DND-41 (cell line): ENCODE data around the gene OR5T1.

ENCODE experiments used
- ATAC-seq: fragments of 200-7000 bp; cut with Tn5 transposase; 3 replicates; pipeline ENCODE4 v1.9.1; 2021; ENCODE audit warnings: low read depth; ENCODE audit not compliant: insufficient read depth
- DNase-seq: peaks from one replicate; pipeline ENCODE4 v3.0.0-alpha.2; 2020
- H2AFZ ChIP-seq: 2 replicates; pipeline ENCODE4 v1.6.0; 2012; ENCODE audit warnings: low read depth, low read length
- H3K27ac ChIP-seq: 2 replicates; pipeline ENCODE4 v1.5.1; 2012; ENCODE audit warnings: low read length, inconsistent platforms
- H3K27me3 ChIP-seq: fragments of 200-600 bp; sonication (generic); 2 replicates; pipeline ENCODE4 v1.6.0; 2012; ENCODE audit warnings: low read length, mild to moderate bottlenecking, inconsistent platforms; ENCODE audit not compliant: insufficient read depth, poor library complexity
- H3K36me3 ChIP-seq: 2 replicates; pipeline ENCODE4 v1.5.1; 2012; ENCODE audit warnings: low read length, inconsistent platforms; ENCODE audit not compliant: insufficient read depth
- H3K4me1 ChIP-seq: 2 replicates; pipeline ENCODE4 v1.5.1; 2012; ENCODE audit warnings: mild to moderate bottlenecking, low read length; ENCODE audit not compliant: insufficient read depth
- H3K4me2 ChIP-seq: 2 replicates; pipeline ENCODE4 v1.6.0; 2012; ENCODE audit warnings: mild to moderate bottlenecking, moderate library complexity, low read length, inconsistent platforms; ENCODE audit not compliant: insufficient read depth
- H3K4me3 ChIP-seq, 2 experiments: fragments of 200-600 bp in 1 of 2; shearing (Covaris generic) in 1 of 2; 2 replicates each; pipeline ENCODE4 v1.5.1; 2012 to 2016; ENCODE audit warnings: inconsistent platforms in 2 of 2, low read length in 2 of 2, mild to moderate bottlenecking in 2 of 2, low read depth in 1 of 2, moderate library complexity in 1 of 2
- H3K79me2 ChIP-seq: 2 replicates; pipeline ENCODE4 v1.6.0; 2012; ENCODE audit warnings: low read length, inconsistent platforms; ENCODE audit not compliant: insufficient read depth
- H3K9ac ChIP-seq: 2 replicates; pipeline ENCODE4 v1.6.0; 2012; ENCODE audit warnings: low read depth, mild to moderate bottlenecking, inconsistent platforms, low read length, moderate library complexity
- H3K9me3 ChIP-seq: 2 replicates; pipeline ENCODE4 v1.5.1; 2012; ENCODE audit warnings: low read length, moderate library complexity, mild to moderate bottlenecking, inconsistent platforms; ENCODE audit not compliant: insufficient read depth, severe bottlenecking
- H4K20me1 ChIP-seq: 2 replicates; pipeline ENCODE4 v1.6.0; 2012; ENCODE audit warnings: low read length; ENCODE audit not compliant: insufficient read depth
- CTCF ChIP-seq: IDR thresholded peaks from 2 replicates; pipeline ENCODE4 v1.5.1; 2012; ENCODE audit warnings: borderline replicate concordance, low read length, moderate library complexity, mild to moderate bottlenecking; ENCODE audit not compliant: poor library complexity, severe bottlenecking; ENCODE audit errors: extremely low read depth
- EZH2 ChIP-seq: IDR thresholded peaks from 3 replicates; pipeline ENCODE4 v1.6.1; 2012; ENCODE audit warnings: borderline replicate concordance, low read depth, mild to moderate bottlenecking, moderate library complexity, low read length, inconsistent platforms; ENCODE audit not compliant: severe bottlenecking

The OR5T1 gene

GRCh38 chr11:56273854-56274253, at the start of gene OR5T1:
Gene OR5T1, plus strand, starts transcription at chr11:56274154. Its CDS starts 1,485 bp downstream, at chr11:56275639.
- Histone ChIP-seq H2AFZ (no peak within 1 kb of the TSS), H3K36me3 (no peaks in the 10 kb centered on the region), H3K79me2 (no peaks in the 10 kb centered on the region), H3K27me3 (no peaks in the 10 kb centered on the region), H3K9me3 (no peaks in the 10 kb centered on the region), H3K4me1 (no peaks in the 10 kb centered on the region), H3K9ac (no peak within 1 kb of the TSS), H3K4me2 (no peak within 1 kb of the TSS), H3K27ac (no peak within 1 kb of the TSS), H4K20me1 (no peaks in the 10 kb centered on the region), H3K4me3 (no peak within 1 kb of the TSS)
- ATAC-seq (no peak), DNase-seq (no peak)
- TF ChIP-seq EZH2 (no peak), CTCF (no peak)

GRCh38 chr11:56234155-56234554, 39.8 kb upstream of the OR5T1 start, which contains the start of gene OR5T2:
Gene OR5T2, minus strand, starts transcription at chr11:56234255. Its CDS starts 1,193 bp downstream, at chr11:56233062.
- DNase-seq (no peak), ATAC-seq (no peak)
- no peak within 1 kb of the TSS for H3K9ac ChIP-seq
- H3K4me3 ChIP-seq = no peak within 1 kb of the TSS
- H3K27me3 ChIP-seq = no peaks in the 10 kb centered on the region
- H3K4me1 ChIP-seq = no peaks in the 10 kb centered on the region
- H3K4me2 ChIP-seq = no peak within 1 kb of the TSS
- no peaks in the 10 kb centered on the region for H3K79me2 ChIP-seq
- TF ChIP-seq EZH2 (no peak), CTCF (no peak)
- H3K9me3 ChIP-seq = no peaks in the 10 kb centered on the region
- no peaks in the 10 kb centered on the region for H3K36me3 ChIP-seq
- H3K27ac ChIP-seq = no peak within 1 kb of the TSS
- H2AFZ ChIP-seq = no peak within 1 kb of the TSS
- no peaks in the 10 kb centered on the region for H4K20me1 ChIP-seq

GRCh38 chr11:56251954-56252353, 22.0 kb upstream of the OR5T1 start, which contains the start of gene OR5T3:
Gene OR5T3, plus strand, starts transcription at chr11:56252254. Its CDS starts 0 bp downstream, at chr11:56252254.
- Histone ChIP-seq H3K9ac (no peak within 1 kb of the TSS), H3K4me2 (no peak within 1 kb of the TSS), H3K27ac (no peak within 1 kb of the TSS), H3K27me3 (no peaks in the 10 kb centered on the region), H3K79me2 (no peaks in the 10 kb centered on the region), H3K9me3 (no peaks in the 10 kb centered on the region), H2AFZ (no peak within 1 kb of the TSS), H3K36me3 (no peaks in the 10 kb centered on the region), H4K20me1 (no peaks in the 10 kb centered on the region), H3K4me3 (no peak within 1 kb of the TSS), H3K4me1 (no peaks in the 10 kb centered on the region)
- ATAC-seq = no peak
- no peak for DNase-seq
- no peak for TF ChIP-seq EZH2
- TF ChIP-seq CTCF = no peak

- TF ChIP-seq EZH2 (no peak), CTCF (no peak)
- H3K36me3 ChIP-seq = no peaks in the 10 kb centered on the region
Observed at GRCh38 chr11:56271092-56271491, 2.9 kb upstream of the OR5T1 start.

More at GRCh38 chr11:56271092-56271491, 2.9 kb upstream of the OR5T1 start:
- H3K79me2 ChIP-seq = no peaks in the 10 kb centered on the region
- ATAC-seq (no peak), DNase-seq (no peak)
- H3K4me1 ChIP-seq = no peaks in the 10 kb centered on the region
- no peak overlapping the region for H2AFZ ChIP-seq
- no peaks in the 10 kb centered on the region for H3K9me3 ChIP-seq
- H3K4me3 ChIP-seq = no peak overlapping the region
- no peaks in the 10 kb centered on the region for H3K27me3 ChIP-seq
- H3K9ac ChIP-seq = no peak overlapping the region
- no peak overlapping the region for H3K27ac ChIP-seq
- no peaks in the 10 kb centered on the region for H4K20me1 ChIP-seq
- no peak overlapping the region for H3K4me2 ChIP-seq
